LHCN-M2 (cell line): ENCODE data around the gene RUNX2. TPM values are rescaled to one million over a fixed set of nuclear protein-coding genes. Genes with fewer than 3 reads are reported as not detected.

Experiments
- DNase-seq: peaks from one replicate; pipeline ENCODE4 v3.0.0-alpha.2; 2012; ENCODE audit warnings: low read depth
- total RNA-seq: library from RNA; depleted of rRNA; stranded (reverse); fragments of >200 nt; gene quantifications from 2 replicates; pipeline ENCODE4 v1.2.3, GENCODE V29; 2014

RUNX2 gene
- total RNA-seq, 1 experiment from 2014 or later, result 27.7 TPM

DNA sequence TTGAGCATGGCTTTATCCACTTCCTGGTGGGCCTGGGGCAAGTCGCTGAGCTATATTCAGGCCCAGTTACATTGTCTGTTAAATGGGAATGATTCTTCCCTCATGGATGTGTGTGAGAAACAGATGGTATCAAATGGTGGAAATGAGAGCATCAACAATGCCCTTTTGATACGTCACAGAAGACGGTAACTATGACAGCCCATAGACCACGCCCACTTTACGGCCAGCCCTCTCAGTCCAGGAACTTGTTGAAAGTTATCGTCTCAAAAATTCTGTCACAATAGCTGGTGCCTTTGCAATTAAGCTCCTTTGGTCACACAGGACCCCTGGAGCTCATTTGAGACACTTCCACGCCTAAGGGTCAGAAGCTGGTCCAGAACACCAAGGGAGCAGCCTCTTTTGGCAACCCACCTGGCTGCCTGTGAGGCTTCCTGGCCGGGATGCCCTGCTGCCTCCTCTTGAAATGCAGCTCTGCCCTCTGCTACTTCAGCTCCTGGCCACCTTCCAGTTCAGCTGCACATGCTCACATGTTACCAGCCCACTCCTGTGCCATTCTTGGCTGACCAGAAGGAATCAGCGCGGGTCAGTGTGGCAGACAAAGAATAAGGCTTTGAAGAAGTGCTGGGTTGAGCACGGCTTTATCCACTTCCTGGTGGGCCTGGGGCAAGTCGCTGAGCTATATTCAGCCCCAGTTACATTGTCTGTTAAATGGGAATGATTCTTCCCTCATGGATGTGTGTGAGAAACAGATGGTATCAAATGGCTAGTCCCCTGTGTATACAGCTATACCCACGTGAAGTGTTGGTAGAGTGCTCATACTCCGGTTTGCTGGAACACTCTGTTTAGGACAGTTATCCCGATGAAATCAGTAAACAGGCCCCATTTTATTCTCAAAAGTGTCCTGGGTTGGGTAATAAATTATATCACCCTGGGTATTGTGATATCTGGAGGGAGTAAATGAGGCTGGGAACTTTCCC, 248.8 kb downstream of the RUNX2 start:
- DNase-seq, result no peak

GRCh38 chr6:45577836-45578504, 249.8 kb downstream of the RUNX2 start:
- DNase-seq, result peak; percentile 46

DNA sequence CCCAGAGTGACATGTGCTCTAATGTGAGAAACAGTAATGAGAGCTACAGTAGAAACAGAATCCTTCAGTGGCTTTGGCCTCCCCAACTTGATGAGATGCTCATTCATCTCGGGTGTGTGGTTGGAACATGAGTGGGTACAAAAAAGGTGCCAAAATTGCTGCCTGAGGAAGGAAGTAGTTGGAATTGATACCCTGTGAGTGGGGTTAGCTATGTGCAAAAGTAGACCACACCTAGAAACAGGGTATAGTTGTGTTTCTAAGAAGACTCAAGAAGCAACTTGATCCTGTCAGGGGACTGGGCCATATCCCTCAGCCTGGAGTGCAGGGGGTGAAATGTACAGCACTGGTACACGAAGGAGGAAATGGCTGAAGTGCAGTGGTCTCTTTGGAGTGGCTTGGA, 256.0 kb downstream of the RUNX2 start:
- DNase-seq, result no peak

DNA sequence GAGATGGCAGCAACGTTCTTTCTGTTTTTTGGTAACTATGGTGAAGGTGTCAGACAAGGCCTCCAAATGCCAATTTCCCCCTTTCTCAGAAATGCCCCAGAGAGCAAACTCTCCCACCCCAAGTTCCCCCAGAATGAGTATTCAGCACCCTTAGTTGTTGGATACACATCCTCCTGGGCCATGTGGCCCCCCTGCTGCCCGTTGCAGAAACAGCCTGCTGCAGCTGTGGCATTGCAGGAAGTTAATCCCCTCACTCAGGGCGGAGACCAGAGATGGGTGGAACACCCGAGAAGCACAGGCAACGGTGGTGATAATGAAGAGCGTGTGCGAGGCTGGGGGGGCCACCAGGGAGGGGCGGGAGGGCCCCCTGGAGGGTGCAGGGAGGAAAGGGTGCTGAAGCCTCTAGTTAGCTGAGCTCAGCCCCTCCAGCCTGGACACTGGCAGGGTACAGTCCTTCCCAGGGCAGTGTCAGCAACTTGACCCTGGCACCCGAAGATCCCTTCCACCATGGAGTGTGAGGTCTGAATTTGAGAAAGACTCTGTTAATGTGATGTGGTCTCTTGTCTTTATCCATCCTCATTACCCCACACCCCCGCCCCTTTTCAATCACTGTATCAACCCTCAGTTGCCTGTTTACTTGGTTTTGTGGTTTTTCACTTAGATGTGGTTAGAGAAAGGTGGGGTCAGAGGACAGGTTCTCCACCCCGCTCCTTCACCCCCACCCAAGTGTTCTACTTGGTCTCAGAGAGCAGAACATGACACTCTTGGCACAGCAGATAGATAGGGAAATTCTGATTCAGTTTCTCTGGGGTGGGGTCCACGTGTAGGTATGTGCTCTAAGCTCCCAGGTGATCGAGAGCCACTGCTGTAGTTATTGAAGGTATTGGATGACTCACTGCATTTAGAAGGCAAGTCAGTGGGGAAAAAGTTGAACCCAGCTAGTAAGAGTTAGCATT, 258.4 kb downstream of the RUNX2 start:
- DNase-seq, result no peak

GRCh38 chr6:45587229-45588060, 259.3 kb downstream of the RUNX2 start:
- no peak for DNase-seq

GRCh38 chr6:45589367-45589766, 261.2 kb downstream of the RUNX2 start:
- DNase-seq, result no peak

DNA sequence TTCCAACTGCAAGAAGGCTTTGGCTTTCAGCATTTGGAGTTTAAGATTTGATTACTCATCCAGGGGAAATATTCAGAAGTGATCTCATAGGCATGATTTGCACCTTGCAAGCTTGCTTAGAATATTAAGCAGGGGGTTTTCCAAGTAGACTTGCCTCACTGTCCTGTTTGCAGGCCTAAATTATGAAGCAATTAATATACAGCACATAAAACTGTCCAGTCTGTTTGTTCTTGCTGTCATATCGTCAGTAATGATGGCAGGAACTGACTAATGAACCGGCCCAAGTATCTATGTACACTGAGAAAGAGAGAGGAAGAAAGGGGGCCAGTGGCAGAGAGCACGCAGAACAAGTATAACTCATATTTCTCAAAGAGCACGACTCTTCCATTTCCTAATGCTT, 262.1 kb downstream of the RUNX2 start:
- no peak for DNase-seq

- DNase-seq, result no peak
Measured at GRCh38 chr6:45590696-45591184, 262.6 kb downstream of the RUNX2 start.

GRCh38 chr6:45591306-45591705, 263.2 kb downstream of the RUNX2 start:
- DNase-seq, result no peak

GRCh38 chr6:45591890-45592289, 263.8 kb downstream of the RUNX2 start:
- no peak for DNase-seq

DNA sequence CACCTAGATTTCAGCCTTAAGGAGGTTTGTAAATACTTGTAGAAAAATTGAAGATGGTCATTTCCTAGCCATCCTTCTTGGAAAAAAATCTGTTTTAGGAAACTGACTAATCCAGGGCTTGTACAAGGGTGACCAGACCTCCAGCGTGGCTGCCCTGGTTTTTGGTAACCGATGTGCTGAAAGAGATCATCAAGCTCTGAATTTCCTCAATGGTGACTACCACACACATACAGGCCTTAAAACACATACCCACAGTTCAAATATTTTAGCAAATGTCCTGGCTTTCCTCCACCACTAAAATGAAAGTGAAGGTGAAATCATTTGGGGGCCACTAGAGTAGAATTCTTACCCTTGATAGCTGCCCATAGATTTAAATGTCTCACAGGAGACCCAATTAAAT, 264.9 kb downstream of the RUNX2 start:
- DNase-seq, result no peak

DNA sequence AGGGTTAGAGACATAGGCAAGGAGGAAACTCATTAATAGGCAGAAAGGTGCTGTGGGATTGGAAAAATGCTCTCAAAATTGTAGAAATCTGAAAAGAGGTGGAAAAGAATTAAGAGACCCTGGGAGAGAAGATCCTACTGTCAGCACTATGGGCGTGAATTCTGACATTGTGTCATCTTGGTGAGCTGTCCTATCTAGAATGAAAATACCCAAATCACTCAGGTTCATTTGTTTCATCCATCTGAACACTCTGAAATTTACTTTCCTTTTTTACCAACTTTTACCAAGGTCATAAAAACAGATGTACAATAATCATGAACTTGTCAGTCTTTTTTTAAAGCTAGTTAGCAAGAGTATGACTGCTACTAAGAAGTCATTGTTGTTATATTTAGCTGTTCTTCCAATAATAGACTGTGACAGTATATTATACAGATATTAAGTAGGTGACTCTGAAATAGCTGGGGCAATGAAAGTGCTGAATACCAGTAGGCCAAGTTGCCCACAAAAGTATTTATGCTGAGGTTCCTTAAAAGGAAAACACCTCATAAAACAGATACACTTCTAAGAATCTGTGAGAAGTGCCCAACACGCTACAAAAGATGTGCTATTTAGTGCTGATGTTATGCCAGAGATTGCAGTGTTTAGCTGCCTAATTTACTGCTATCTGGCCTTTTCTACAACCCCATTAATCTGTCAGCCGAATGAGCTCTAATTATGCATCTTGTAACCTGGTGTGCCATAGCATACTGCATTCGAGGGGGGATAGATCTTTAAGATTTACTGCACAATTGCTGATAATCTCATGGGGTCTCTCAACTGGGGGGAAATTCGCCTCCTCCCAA, 267.1 kb downstream of the RUNX2 start:
- no peak for DNase-seq

GRCh38 chr6:45597424-45597823, 269.3 kb downstream of the RUNX2 start:
- no peak for DNase-seq

DNA sequence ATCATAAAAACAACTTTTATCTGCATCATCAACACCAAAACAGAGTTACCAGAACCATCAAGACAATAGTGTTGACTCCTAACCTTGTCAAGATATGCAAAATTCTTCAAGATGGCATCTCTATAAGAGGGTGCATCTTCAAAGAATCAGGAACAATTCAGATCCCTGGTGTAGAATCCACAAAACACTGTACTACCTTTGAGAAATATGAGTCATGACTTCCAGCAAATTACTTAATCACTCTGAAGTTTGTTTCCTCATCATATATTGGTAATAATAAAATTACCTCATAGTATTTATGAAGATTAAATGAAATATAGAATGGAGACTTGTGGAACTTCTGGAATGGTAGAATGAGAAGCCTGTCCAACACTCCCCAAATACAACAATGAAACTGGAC, 270.9 kb downstream of the RUNX2 start:
- no peak for DNase-seq

- no peak for DNase-seq
Measured at GRCh38 chr6:45605971-45606370, 277.8 kb downstream of the RUNX2 start.

GRCh38 chr6:45606831-45607400, 278.8 kb downstream of the RUNX2 start:
- no peak for DNase-seq

DNA sequence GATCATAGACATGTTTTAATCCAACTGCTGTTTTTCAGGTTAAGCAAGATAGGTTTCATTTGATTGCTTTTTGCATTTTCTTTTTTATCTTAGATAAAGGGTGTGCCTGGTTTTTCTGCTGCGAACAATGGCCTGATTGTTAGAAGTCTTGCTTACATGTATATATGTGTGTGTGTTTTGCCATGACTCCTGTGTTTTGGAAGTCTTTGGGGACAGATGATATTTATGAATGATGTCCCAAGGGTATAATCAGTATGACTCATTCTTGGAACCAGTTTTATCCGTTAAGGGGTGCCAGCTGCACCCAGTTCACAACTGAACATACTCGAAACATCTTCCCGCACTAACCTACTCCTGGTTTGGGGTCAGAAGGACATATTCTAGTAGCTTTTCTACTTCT, 279.7 kb downstream of the RUNX2 start:
- DNase-seq, result peak; percentile 88

- DNase-seq, result peak; percentile 91
Measured at GRCh38 chr6:45608252-45608913, 280.3 kb downstream of the RUNX2 start.
